PC-9 (cell line): ENCODE data around the gene VIM. TPM values are rescaled to one million over a fixed set of nuclear protein-coding genes. Genes with fewer than 3 reads are reported as not detected.

ENCODE experiments used
- BruUV-seq: library from RNA; stranded (reverse); fragments of 400-500 nt; replicated peaks from 2 replicates; lab custom pipeline; 2021; lab: Mats Ljungman, UMichigan
- CTCF ChIA-PET: fragments of 300-600 bp; sonication (Branson Sonifier 250); formaldehyde crosslinking; loops from one replicate; lab custom pipeline; 2022; ENCODE audit warnings: antibody characterized with exemption; lab: Charles Lee
- POLR2A ChIA-PET: fragments of 300-600 bp; sonication (Branson Sonifier 250); formaldehyde crosslinking; loops from one replicate; lab custom pipeline; 2022; ENCODE audit warnings: antibody characterized with exemption; ENCODE audit not compliant: unreplicated experiment; lab: Charles Lee
- DNase-seq, 2 experiments: peaks; one replicate each; pipeline versions ENCODE4 v3.0.0 to v3.0.0-alpha.2; 2015 to 2022; ENCODE audit warnings: mixed read lengths in 1 of 2
- H2AFZ ChIP-seq: fragments of 200-600 bp; sonication (generic); 2 replicates; pipeline ENCODE4 v1.8.1; 2017; ENCODE audit warnings: antibody characterized with exemption
- H3F3A ChIP-seq: fragments of 200-600 bp; sonication (generic); 2 replicates; pipeline ENCODE4 v1.8.1; 2017; ENCODE audit warnings: antibody characterized with exemption, mild to moderate bottlenecking, low read depth; ENCODE audit not compliant: insufficient read depth
- H3K27ac ChIP-seq: fragments of 200-600 bp; sonication (generic); 2 replicates; pipeline ENCODE4 v1.6.1; 2016; ENCODE audit warnings: mixed run types
- H3K27me3 ChIP-seq: fragments of 200-600 bp; sonication (generic); 2 replicates; pipeline ENCODE4 v1.6.1; 2016; ENCODE audit warnings: low read depth, mixed run types; ENCODE audit not compliant: insufficient read depth
- H3K36me3 ChIP-seq: fragments of 200-600 bp; sonication (generic); 2 replicates; pipeline ENCODE4 v1.6.1; 2016; ENCODE audit warnings: low read depth, mixed run types
- H3K4me1 ChIP-seq: fragments of 200-600 bp; sonication (generic); replicated peaks from 2 replicates; pipeline ENCODE4 v1.6.1; 2016; ENCODE audit warnings: mixed run types; ENCODE audit not compliant: insufficient read depth
- H3K4me2 ChIP-seq: fragments of 200-600 bp; sonication (generic); 2 replicates; pipeline ENCODE4 v1.6.1; 2017; ENCODE audit warnings: mixed run types
- H3K4me3 ChIP-seq: fragments of 200-600 bp; sonication (generic); 2 replicates; pipeline ENCODE4 v1.6.1; 2016; ENCODE audit warnings: mixed run types
- H3K79me2 ChIP-seq: fragments of 200-600 bp; sonication (generic); 2 replicates; pipeline ENCODE4 v1.6.1; 2017; ENCODE audit warnings: low read depth, mixed run types
- H3K9me2 ChIP-seq: fragments of 200-600 bp; sonication (generic); 2 replicates; pipeline ENCODE4 v1.8.1; 2017; ENCODE audit warnings: mild to moderate bottlenecking; ENCODE audit not compliant: insufficient read depth
- H3K9me3 ChIP-seq: fragments of 200-600 bp; sonication (generic); 2 replicates; pipeline ENCODE4 v1.8.1; 2016; ENCODE audit warnings: low read depth; ENCODE audit not compliant: insufficient read depth
- H4K20me1 ChIP-seq: fragments of 200-600 bp; sonication (generic); 2 replicates; pipeline ENCODE4 v1.8.1; 2017; ENCODE audit not compliant: insufficient read depth
- CTCF ChIP-seq: fragments of 200-600 bp; sonication (generic); conservative IDR thresholded peaks from 2 replicates; pipeline ENCODE4 v1.6.1; 2017; ENCODE audit warnings: mixed run types, antibody characterized with exemption, mild to moderate bottlenecking, moderate library complexity
- EZH2 ChIP-seq: fragments of 200-600 bp; sonication (generic); IDR thresholded peaks from 2 replicates; pipeline ENCODE4 v1.8.0; 2017; ENCODE audit warnings: antibody characterized with exemption, low read depth
- intact Hi-C: fragments of 100-400 bp; cut with micrococcal nuclease; formaldehyde crosslinking; loops from one replicate; pipeline ENCODE4 v1.10.0; 2022; ENCODE audit not compliant: unreplicated experiment
- total RNA-seq: library from RNA; stranded (reverse); gene quantifications from 2 replicates; pipeline ENCODE4 v1.2.3, GENCODE V29; 2021

The VIM gene
- total RNA-seq, 1 experiment from 2014 or later, result 14.8 TPM

- intact Hi-C loops, result no loop called here
- Histone ChIP-seq H3K36me3 (no peaks in the 10 kb centered on the region), H3K9me3 (no peaks in the 10 kb centered on the region), H2AFZ (no peak overlapping the region), H3K4me1 (no peaks in the 10 kb centered on the region), H3F3A (no peaks in the 10 kb centered on the region), H4K20me1 (no peaks in the 10 kb centered on the region), H3K4me2 (no peak overlapping the region), H3K9me2 (no peaks in the 10 kb centered on the region), H3K4me3 (no peak overlapping the region), H3K27ac (no peak overlapping the region), H3K27me3 (no peaks in the 10 kb centered on the region), H3K79me2 (no peaks in the 10 kb centered on the region)
- CTCF ChIA-PET, result no interaction called here
- no peak for TF ChIP-seq CTCF
- TF ChIP-seq EZH2, result no peak
- BruUV-seq, result no TSS peak
- no peak for DNase-seq
- POLR2A ChIA-PET, result no interaction called here
These were observed 50.7 kb downstream of the VIM start for GRCh38 chr10:17278607-17279240.

- no TSS peak for BruUV-seq
- no peak overlapping the region for H3K4me3 ChIP-seq
- H3K9me3 ChIP-seq, result no peaks in the 10 kb centered on the region
- no peak for DNase-seq
- no peaks in the 10 kb centered on the region for H3K27me3 ChIP-seq
- H3F3A ChIP-seq, result no peaks in the 10 kb centered on the region
- intact Hi-C loops, result no loop called here
- H3K9me2 ChIP-seq, result no peaks in the 10 kb centered on the region
- no peaks in the 10 kb centered on the region for H4K20me1 ChIP-seq
- H3K27ac ChIP-seq, result no peak overlapping the region
- H3K4me1 ChIP-seq, result no peaks in the 10 kb centered on the region
- H3K36me3 ChIP-seq, result no peaks in the 10 kb centered on the region
- ChIA-PET CTCF (no interaction called here), POLR2A (interaction anchor here (0.6 kb wide), 1 partner anchor 18 kb away, joined by 4 read pairs; no protein-coding TSS in a partner anchor)
- no peak for TF ChIP-seq EZH2
- no peak for TF ChIP-seq CTCF
- H2AFZ ChIP-seq, result no peak overlapping the region
- H3K79me2 ChIP-seq, result no peaks in the 10 kb centered on the region
- no peak overlapping the region for H3K4me2 ChIP-seq
These were observed 54.3 kb downstream of the VIM start for GRCh38 chr10:17282311-17282710.

GRCh38 chr10:17286562-17287550, 58.8 kb downstream of the VIM start:
- intact Hi-C loops, result no loop called here
- CTCF ChIA-PET, result no interaction called here

More at GRCh38 chr10:17286562-17287550, 58.8 kb downstream of the VIM start:
- no peak for DNase-seq
- H3K36me3 ChIP-seq, result no peaks in the 10 kb centered on the region
- no peaks in the 10 kb centered on the region for H3K4me1 ChIP-seq
- no peaks in the 10 kb centered on the region for H3K27me3 ChIP-seq
- H3K27ac ChIP-seq, result no peak overlapping the region
- H2AFZ ChIP-seq, result no peak overlapping the region
- H4K20me1 ChIP-seq, result no peaks in the 10 kb centered on the region
- BruUV-seq, result no TSS peak
- H3F3A ChIP-seq, result no peaks in the 10 kb centered on the region
- TF ChIP-seq CTCF (no peak), EZH2 (no peak)
- no peak overlapping the region for H3K4me2 ChIP-seq
- H3K9me2 ChIP-seq, result no peaks in the 10 kb centered on the region
- H3K9me3 ChIP-seq, result no peaks in the 10 kb centered on the region
- H3K4me3 ChIP-seq, result no peak overlapping the region
- H3K79me2 ChIP-seq, result no peaks in the 10 kb centered on the region
- POLR2A ChIA-PET, result no interaction called here

Other genes starting within 250 kb of the VIM start
- 0.07 and 0.28 TPM in 2 replicates for gene CUBN, start 98.4 kb upstream of the VIM start, total RNA-seq
- 3.2 and 4.2 TPM in 2 replicates for gene TRDMT1, start 26.6 kb upstream of the VIM start, total RNA-seq
- 0.60 and 2.1 TPM in 2 replicates for gene ST8SIA6, start 226.4 kb downstream of the VIM start, total RNA-seq